Calu3 (cell line): ENCODE data around the gene FGF5. TPM values are rescaled to one million over a fixed set of nuclear protein-coding genes. Genes with fewer than 3 reads are reported as not detected.

Experiments used
- BruUV-seq: library from RNA; stranded (reverse); fragments of 400-500 nt; replicated peaks from 2 replicates; lab custom pipeline; 2021; lab: Mats Ljungman, UMichigan
- CTCF ChIA-PET: fragments of 300-600 bp; sonication (Branson Sonifier 250); formaldehyde crosslinking; loops from one replicate; lab custom pipeline; 2022; ENCODE audit warnings: antibody characterized with exemption; lab: Charles Lee
- DNase-seq: peaks from one replicate; pipeline ENCODE4 v3.0.0; 2022
- H3K27ac Mint-ChIP-seq: one replicate; pipeline ENCODE4 v1.8.0; 2022; ENCODE audit warnings: mixed read lengths; ENCODE audit not compliant: unreplicated experiment
- H3K27me3 Mint-ChIP-seq: one replicate; pipeline ENCODE4 v1.8.0; 2022; ENCODE audit warnings: mixed read lengths; ENCODE audit not compliant: unreplicated experiment
- H3K36me3 Mint-ChIP-seq: one replicate; pipeline ENCODE4 v1.8.0; 2022; ENCODE audit warnings: mild to moderate bottlenecking, moderate library complexity, mixed read lengths; ENCODE audit not compliant: insufficient read depth, unreplicated experiment
- H3K4me1 Mint-ChIP-seq: one replicate; pipeline ENCODE4 v1.8.0; 2022; ENCODE audit warnings: mild to moderate bottlenecking, low read depth, mixed read lengths; ENCODE audit not compliant: unreplicated experiment
- H3K4me3 Mint-ChIP-seq: one replicate; pipeline ENCODE4 v1.8.0; 2022; ENCODE audit warnings: mild to moderate bottlenecking, low read depth, moderate library complexity, mixed read lengths; ENCODE audit not compliant: unreplicated experiment
- H3K9me3 Mint-ChIP-seq: one replicate; pipeline ENCODE4 v1.8.0; 2022; ENCODE audit warnings: low read depth, mixed read lengths; ENCODE audit not compliant: unreplicated experiment
- intact Hi-C: fragments of 100-400 bp; cut with micrococcal nuclease; formaldehyde crosslinking; loops from one replicate; pipeline ENCODE4 v1.10.0; 2022; ENCODE audit not compliant: unreplicated experiment
- total RNA-seq: library from RNA; stranded (reverse); gene quantifications from 2 replicates; pipeline ENCODE4 v1.2.3, GENCODE V29; 2022
- TF ChIP-seq, protein P1 (sequence below): fragments of 200-600 bp; IDR thresholded peaks from one replicate; pipeline ENCODE4 v1.8.0; 2022; ENCODE audit warnings: antibody characterized with exemption; ENCODE audit not compliant: unreplicated experiment

Gene FGF5
- total RNA-seq, 1 experiment from 2014 or later, result 0.50 TPM

DNA sequence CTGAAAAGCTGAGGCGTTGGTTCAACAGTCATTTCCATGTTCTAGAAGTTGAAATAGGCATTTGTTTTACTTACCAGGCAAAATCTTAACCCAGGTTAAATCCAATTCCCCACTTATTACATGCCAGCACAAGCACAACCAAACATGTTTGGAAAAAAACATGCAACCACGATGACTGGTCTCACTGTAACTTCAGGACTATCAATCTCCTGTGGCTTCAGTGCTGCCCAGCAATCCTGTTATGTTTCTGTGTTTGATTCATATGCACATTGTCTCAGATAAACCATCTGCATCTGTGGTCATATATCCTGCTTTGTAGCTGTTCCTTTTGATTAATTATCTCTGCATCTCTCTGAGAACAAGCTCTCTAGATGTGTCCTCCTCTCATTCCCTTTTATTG, 40.9 kb upstream of the FGF5 start:
- TF ChIP-seq, protein P1, sequence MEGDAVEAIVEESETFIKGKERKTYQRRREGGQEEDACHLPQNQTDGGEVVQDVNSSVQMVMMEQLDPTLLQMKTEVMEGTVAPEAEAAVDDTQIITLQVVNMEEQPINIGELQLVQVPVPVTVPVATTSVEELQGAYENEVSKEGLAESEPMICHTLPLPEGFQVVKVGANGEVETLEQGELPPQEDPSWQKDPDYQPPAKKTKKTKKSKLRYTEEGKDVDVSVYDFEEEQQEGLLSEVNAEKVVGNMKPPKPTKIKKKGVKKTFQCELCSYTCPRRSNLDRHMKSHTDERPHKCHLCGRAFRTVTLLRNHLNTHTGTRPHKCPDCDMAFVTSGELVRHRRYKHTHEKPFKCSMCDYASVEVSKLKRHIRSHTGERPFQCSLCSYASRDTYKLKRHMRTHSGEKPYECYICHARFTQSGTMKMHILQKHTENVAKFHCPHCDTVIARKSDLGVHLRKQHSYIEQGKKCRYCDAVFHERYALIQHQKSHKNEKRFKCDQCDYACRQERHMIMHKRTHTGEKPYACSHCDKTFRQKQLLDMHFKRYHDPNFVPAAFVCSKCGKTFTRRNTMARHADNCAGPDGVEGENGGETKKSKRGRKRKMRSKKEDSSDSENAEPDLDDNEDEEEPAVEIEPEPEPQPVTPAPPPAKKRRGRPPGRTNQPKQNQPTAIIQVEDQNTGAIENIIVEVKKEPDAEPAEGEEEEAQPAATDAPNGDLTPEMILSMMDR, result no peak
- H3K27me3 Mint-ChIP-seq, result no peaks in the 10 kb centered on the region
- H3K4me3 Mint-ChIP-seq, result no peak overlapping the region
- no peaks in the 10 kb centered on the region for H3K9me3 Mint-ChIP-seq
- H3K4me1 Mint-ChIP-seq, result no peaks in the 10 kb centered on the region
- CTCF ChIA-PET, result no interaction called here
- no peaks in the 10 kb centered on the region for H3K36me3 Mint-ChIP-seq
- intact Hi-C loops, result no loop called here
- DNase-seq, result no peak
- no TSS peak for BruUV-seq
- H3K27ac Mint-ChIP-seq, result no peak overlapping the region

DNA sequence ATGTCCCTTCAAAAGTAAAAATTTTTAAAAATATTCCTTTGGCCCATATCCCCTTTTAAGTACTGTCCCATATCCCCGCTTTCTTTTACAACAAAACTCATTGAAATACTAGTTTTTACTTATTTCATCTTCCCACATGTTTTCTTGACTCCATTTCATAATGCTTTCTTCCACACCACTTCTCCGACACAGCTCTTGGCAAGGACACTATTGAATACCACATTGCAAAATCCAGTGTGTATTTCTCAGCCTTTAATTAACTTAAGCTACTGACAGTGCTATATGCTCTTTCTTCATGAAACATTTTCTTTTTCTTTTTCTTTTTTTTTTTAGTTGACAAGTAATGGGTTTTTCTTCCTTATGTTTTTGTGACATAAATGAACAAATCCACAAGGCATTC, 40.4 kb upstream of the FGF5 start:
- Mint-ChIP-seq H3K27me3 (no peaks in the 10 kb centered on the region), H3K4me3 (no peak overlapping the region), H3K4me1 (no peaks in the 10 kb centered on the region), H3K9me3 (no peaks in the 10 kb centered on the region), H3K27ac (no peak overlapping the region), H3K36me3 (no peaks in the 10 kb centered on the region)
- TF ChIP-seq, protein P1, result no peak
- no TSS peak for BruUV-seq
- CTCF ChIA-PET, result no interaction called here
- intact Hi-C loops, result no loop called here
- DNase-seq, result no peak

DNA sequence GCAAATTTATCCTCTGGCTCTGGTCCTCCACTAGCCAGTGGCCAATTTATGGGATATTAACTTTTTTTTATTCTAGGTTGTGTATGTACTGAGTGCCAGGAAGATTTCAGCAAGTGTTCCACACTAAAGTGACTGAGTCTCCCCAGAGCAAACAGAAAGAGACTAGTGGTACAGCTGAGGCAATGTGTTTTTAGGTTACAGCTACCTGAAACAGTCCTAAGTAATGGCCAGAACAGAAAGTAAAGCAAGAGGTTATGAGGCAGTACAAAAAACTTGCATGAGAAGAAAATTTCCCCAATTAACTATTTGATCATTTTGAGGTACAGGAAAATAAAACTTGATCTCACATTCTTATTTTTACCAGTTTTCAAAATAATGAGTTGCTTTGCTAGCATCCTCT, 38.0 kb upstream of the FGF5 start:
- no peaks in the 10 kb centered on the region for H3K9me3 Mint-ChIP-seq
- H3K27ac Mint-ChIP-seq, result no peak overlapping the region
- no TSS peak for BruUV-seq
- no peaks in the 10 kb centered on the region for H3K27me3 Mint-ChIP-seq
- TF ChIP-seq, protein P1, result no peak
- no peaks in the 10 kb centered on the region for H3K36me3 Mint-ChIP-seq
- CTCF ChIA-PET, result no interaction called here
- H3K4me3 Mint-ChIP-seq, result no peak overlapping the region
- intact Hi-C loops, result no loop called here
- DNase-seq, result no peak
- no peaks in the 10 kb centered on the region for H3K4me1 Mint-ChIP-seq

DNA sequence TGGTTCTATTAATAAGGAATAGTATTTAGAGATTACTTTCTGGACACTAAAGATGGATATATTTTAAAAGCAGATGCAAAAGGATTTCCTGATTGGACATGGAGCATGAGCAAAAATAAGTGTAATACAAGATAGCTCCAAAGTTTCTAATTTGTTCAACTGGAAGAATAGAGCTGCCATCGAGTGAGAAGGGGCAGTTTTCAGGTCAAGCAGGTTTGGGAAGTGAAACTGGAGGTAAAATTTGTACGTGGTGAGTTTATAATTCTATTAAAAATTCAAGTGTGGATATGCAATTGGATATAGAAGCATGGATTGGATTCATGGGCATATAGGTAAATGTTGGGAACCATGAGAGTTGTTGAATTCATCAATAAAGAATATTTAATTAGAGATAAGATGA, 37.3 kb upstream of the FGF5 start:
- Mint-ChIP-seq H3K27me3 (no peaks in the 10 kb centered on the region), H3K4me1 (no peaks in the 10 kb centered on the region), H3K9me3 (no peaks in the 10 kb centered on the region), H3K27ac (no peak overlapping the region), H3K4me3 (no peak overlapping the region), H3K36me3 (no peaks in the 10 kb centered on the region)
- CTCF ChIA-PET, result no interaction called here
- intact Hi-C loops, result no loop called here
- no TSS peak for BruUV-seq
- TF ChIP-seq, protein P1, result no peak
- no peak for DNase-seq

DNA sequence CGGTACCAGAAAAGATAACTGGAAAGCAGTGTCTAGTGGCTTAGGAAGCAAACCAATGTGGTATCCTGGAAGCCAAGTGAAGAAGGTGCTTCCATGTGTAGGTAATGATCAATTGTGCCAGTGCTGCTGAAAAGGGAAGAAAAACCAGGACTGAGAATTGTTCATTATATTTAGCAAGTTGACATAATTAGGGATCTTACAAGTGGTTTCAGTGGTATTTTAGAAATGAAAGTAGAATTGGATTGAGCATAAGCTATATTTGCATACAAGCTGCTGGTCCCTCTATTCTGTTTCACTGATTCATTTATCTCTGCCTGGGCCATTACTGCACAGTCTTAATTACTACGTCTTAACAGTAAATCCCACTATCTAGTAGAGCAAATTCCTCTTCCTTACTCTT, 36.9 kb upstream of the FGF5 start:
- TF ChIP-seq, protein P1, result no peak
- Mint-ChIP-seq H3K9me3 (no peaks in the 10 kb centered on the region), H3K4me3 (no peak overlapping the region), H3K27me3 (no peaks in the 10 kb centered on the region), H3K36me3 (no peaks in the 10 kb centered on the region), H3K27ac (no peak overlapping the region), H3K4me1 (no peaks in the 10 kb centered on the region)
- intact Hi-C loops, result no loop called here
- CTCF ChIA-PET, result interaction anchor here (1.1 kb wide), 1 partner anchor 106 kb away, joined by 3 read pairs; the partner anchor contains the start of gene CFAP299
- DNase-seq, result no peak
- BruUV-seq, result no TSS peak
